ENCODE measurements around the gene AIF1. TPM values are rescaled to one million over a fixed set of nuclear protein-coding genes. Genes with fewer than 3 reads are reported as not detected.
A peak's percentile ranks its signal among the peaks of the same experiment; 100 is the strongest.

Gene AIF1
- polyA plus RNA-seq, 4 donors = 5.6 to 102 (median 48.9) TPM

GRCh38 chr6:31607317-31607716, 7.7 kb upstream of the AIF1 start:
- Histone ChIP-seq H3K9me3 (ENCODE audit: control insufficient read depth in 2 of 2, insufficient read depth in 1 of 2, low read depth in 1 of 2, low read length in 1 of 2) (no peaks in the 10 kb centered on the region), H3K27ac (ENCODE audit: low read depth in 1 of 3, low read length in 2 of 3) (no peak overlapping the region), H3K36me3 (ENCODE audit: control insufficient read depth in 3 of 3, insufficient read depth in 2 of 3, low read depth in 1 of 3, low read length in 3 of 3) (no peaks in the 10 kb centered on the region), H3K4me3 (ENCODE audit: low read depth in 1 of 3, low read length in 3 of 3) (no peak overlapping the region), H3K4me1 (ENCODE audit: control insufficient read depth in 3 of 3, insufficient read depth in 2 of 3, low read depth in 1 of 3, low read length in 2 of 3) (no peaks in the 10 kb centered on the region), H3K27me3 (ENCODE audit: control insufficient read depth in 3 of 3, insufficient read depth in 3 of 3, low read length in 3 of 3) (no peaks in the 10 kb centered on the region)
- WGBS, 3 donors = 75 to 84% (median 79%) methylated on average over 1 of the region's 1 CpG
- FAIRE-seq (no peak), DNase-seq (no peak)

GRCh38 chr6:31609519-31610406, 5.3 kb upstream of the AIF1 start:
- H3K27me3 ChIP-seq (ENCODE audit: control insufficient read depth in 3 of 3, insufficient read depth in 3 of 3, low read length in 3 of 3) = no peaks in the 10 kb centered on the region
- H3K4me3 ChIP-seq (ENCODE audit: low read depth in 1 of 3, low read length in 3 of 3) = no peak overlapping the region
- no peak for FAIRE-seq
- no peaks in the 10 kb centered on the region for H3K36me3 ChIP-seq (ENCODE audit: control insufficient read depth in 3 of 3, insufficient read depth in 2 of 3, low read depth in 1 of 3, low read length in 3 of 3)
- no peaks in the 10 kb centered on the region for H3K9me3 ChIP-seq (ENCODE audit: control insufficient read depth in 2 of 2, insufficient read depth in 1 of 2, low read depth in 1 of 2, low read length in 1 of 2)
- 66 to 70% (median 70%) methylated on average over 8 of the region's 8 CpGs for WGBS, 3 donors
- H3K27ac ChIP-seq (ENCODE audit: low read depth in 1 of 3, low read length in 2 of 3) = no peak overlapping the region
- no peak for DNase-seq
- H3K4me1 ChIP-seq (ENCODE audit: control insufficient read depth in 3 of 3, insufficient read depth in 2 of 3, low read depth in 1 of 3, low read length in 2 of 3) = peaks cover 0 to 9% (median 0%) of the 10 kb centered on the region in 3 donors

- H3K27ac ChIP-seq (ENCODE audit: low read depth in 1 of 3, low read length in 2 of 3) = no peak overlapping the region
Measured at GRCh38 chr6:31610968-31611367, 4.1 kb upstream of the AIF1 start.

GRCh38 chr6:31614075-31614619, 887 bp upstream of the AIF1 start:
- no peaks in the 10 kb centered on the region for H3K27me3 ChIP-seq (ENCODE audit: control insufficient read depth in 3 of 3, insufficient read depth in 3 of 3, low read length in 3 of 3)
- WGBS, 3 donors = 33 to 64% (median 58%) methylated on average over 8 of the region's 8 CpGs
- FAIRE-seq (no peak), DNase-seq (peak; percentile 30 to 39)
- peak overlapping the region in 1 of 3 donors; percentile 69 for H3K27ac ChIP-seq (ENCODE audit: low read depth in 1 of 3, low read length in 2 of 3)
- H3K9me3 ChIP-seq (ENCODE audit: control insufficient read depth in 2 of 2, insufficient read depth in 1 of 2, low read depth in 1 of 2, low read length in 1 of 2) = no peaks in the 10 kb centered on the region
- H3K4me1 ChIP-seq (ENCODE audit: control insufficient read depth in 3 of 3, insufficient read depth in 2 of 3, low read depth in 1 of 3, low read length in 2 of 3) = peaks cover 0 to 20% (median 2%) of the 10 kb centered on the region in 3 donors
- no peak overlapping the region for H3K4me3 ChIP-seq (ENCODE audit: low read depth in 1 of 3, low read length in 3 of 3)
- no peaks in the 10 kb centered on the region for H3K36me3 ChIP-seq (ENCODE audit: control insufficient read depth in 3 of 3, insufficient read depth in 2 of 3, low read depth in 1 of 3, low read length in 3 of 3)

More at GRCh38 chr6:31610968-31611367, 4.1 kb upstream of the AIF1 start:
- no peak overlapping the region for H3K4me3 ChIP-seq (ENCODE audit: low read depth in 1 of 3, low read length in 3 of 3)
- H3K36me3 ChIP-seq (ENCODE audit: control insufficient read depth in 3 of 3, insufficient read depth in 2 of 3, low read depth in 1 of 3, low read length in 3 of 3) = no peaks in the 10 kb centered on the region
- no peaks in the 10 kb centered on the region for H3K27me3 ChIP-seq (ENCODE audit: control insufficient read depth in 3 of 3, insufficient read depth in 3 of 3, low read length in 3 of 3)
- DNase-seq = no peak
- H3K9me3 ChIP-seq (ENCODE audit: control insufficient read depth in 2 of 2, insufficient read depth in 1 of 2, low read depth in 1 of 2, low read length in 1 of 2) = no peaks in the 10 kb centered on the region
- peaks cover 0 to 20% (median 2%) of the 10 kb centered on the region in 3 donors for H3K4me1 ChIP-seq (ENCODE audit: control insufficient read depth in 3 of 3, insufficient read depth in 2 of 3, low read depth in 1 of 3, low read length in 2 of 3)
- 86 to 90% (median 88%) methylated on average over 4 of the region's 4 CpGs for WGBS, 3 donors
- FAIRE-seq = no peak

GRCh38 chr6:31615748-31616147, 714 bp downstream of the AIF1 start:
- no peak overlapping the region for H3K4me3 ChIP-seq (ENCODE audit: low read depth in 1 of 3, low read length in 3 of 3)
- no peak overlapping the region for H3K27ac ChIP-seq (ENCODE audit: low read depth in 1 of 3, low read length in 2 of 3)
- FAIRE-seq = no peak
- H3K4me1 ChIP-seq (ENCODE audit: control insufficient read depth in 3 of 3, insufficient read depth in 2 of 3, low read depth in 1 of 3, low read length in 2 of 3) = peaks cover 0 to 20% (median 2%) of the 10 kb centered on the region in 3 donors
- H3K36me3 ChIP-seq (ENCODE audit: control insufficient read depth in 3 of 3, insufficient read depth in 2 of 3, low read depth in 1 of 3, low read length in 3 of 3) = no peaks in the 10 kb centered on the region
- no peak for DNase-seq
- no peaks in the 10 kb centered on the region for H3K9me3 ChIP-seq (ENCODE audit: control insufficient read depth in 2 of 2, insufficient read depth in 1 of 2, low read depth in 1 of 2, low read length in 1 of 2)
- H3K27me3 ChIP-seq (ENCODE audit: control insufficient read depth in 3 of 3, insufficient read depth in 3 of 3, low read length in 3 of 3) = no peaks in the 10 kb centered on the region
- WGBS, 3 donors = 51 to 72% (median 71%) methylated on average over 7 of the region's 7 CpGs

GRCh38 chr6:31617010-31617409, 2.0 kb downstream of the AIF1 start:
- 85 to 95% (median 93%) methylated on average over 2 of the region's 2 CpGs for WGBS, 3 donors
- no peak for FAIRE-seq

GRCh38 chr6:31619805-31620585, 5.0 kb downstream of the AIF1 start:
- 0 to 1% (median 0%) methylated on average over 43 to 50 of the region's 50 CpGs for WGBS, 3 donors
- Histone ChIP-seq H3K27ac (ENCODE audit: low read depth in 1 of 3, low read length in 2 of 3) (peak overlapping the region; percentile 89 to 100 (median 100)), H3K4me3 (ENCODE audit: low read depth in 1 of 3, low read length in 3 of 3) (peak overlapping the region; percentile 48 to 92 (median 81)), H3K27me3 (ENCODE audit: control insufficient read depth in 3 of 3, insufficient read depth in 3 of 3, low read length in 3 of 3) (no peaks in the 10 kb centered on the region), H3K4me1 (ENCODE audit: control insufficient read depth in 3 of 3, insufficient read depth in 2 of 3, low read depth in 1 of 3, low read length in 2 of 3) (peaks cover 0 to 19% (median 2%) of the 10 kb centered on the region in 3 donors), H3K36me3 (ENCODE audit: control insufficient read depth in 3 of 3, insufficient read depth in 2 of 3, low read depth in 1 of 3, low read length in 3 of 3) (peaks cover 0 to 27% (median 1%) of the 10 kb centered on the region in 3 donors), H3K9me3 (ENCODE audit: control insufficient read depth in 2 of 2, insufficient read depth in 1 of 2, low read depth in 1 of 2, low read length in 1 of 2) (no peaks in the 10 kb centered on the region)
- FAIRE-seq (peak; percentile 10), DNase-seq (peak; percentile 99)

More at GRCh38 chr6:31617010-31617409, 2.0 kb downstream of the AIF1 start:
- Histone ChIP-seq H3K27ac (ENCODE audit: low read depth in 1 of 3, low read length in 2 of 3) (no peak overlapping the region), H3K27me3 (ENCODE audit: control insufficient read depth in 3 of 3, insufficient read depth in 3 of 3, low read length in 3 of 3) (no peaks in the 10 kb centered on the region), H3K9me3 (ENCODE audit: control insufficient read depth in 2 of 2, insufficient read depth in 1 of 2, low read depth in 1 of 2, low read length in 1 of 2) (no peaks in the 10 kb centered on the region), H3K4me3 (ENCODE audit: low read depth in 1 of 3, low read length in 3 of 3) (no peak overlapping the region), H3K36me3 (ENCODE audit: control insufficient read depth in 3 of 3, insufficient read depth in 2 of 3, low read depth in 1 of 3, low read length in 3 of 3) (peaks cover 0 to under 1% (median 0%) of the 10 kb centered on the region in 3 donors), H3K4me1 (ENCODE audit: control insufficient read depth in 3 of 3, insufficient read depth in 2 of 3, low read depth in 1 of 3, low read length in 2 of 3) (peaks cover 0 to 25% (median 2%) of the 10 kb centered on the region in 3 donors)
- no peak for DNase-seq
